MCF 10A (cell line): ENCODE measurements around the gene MFSD2A. TPM values are rescaled to one million over a fixed set of nuclear protein-coding genes. Genes with fewer than 3 reads are reported as not detected.

Experiments
- BruUV-seq: library from RNA; stranded (reverse); fragments of 400-500 nt; replicated peaks from 2 replicates; lab custom pipeline; 2021; lab: Mats Ljungman, UMichigan
- CTCF ChIA-PET: fragments of 300-600 bp; sonication (Branson Sonifier 250); formaldehyde crosslinking; extraction: SDS; loops from one replicate; lab custom pipeline; 2021; ENCODE audit warnings: antibody characterized with exemption, inconsistent platforms; lab: Yijun Ruan, JAX
- POLR2A ChIA-PET: fragments of 300-600, 350-650 bp; sonication (Branson Sonifier 250); formaldehyde crosslinking; extraction: SDS; loops from one replicate; lab custom pipeline; 2020; ENCODE audit warnings: antibody characterized with exemption, inconsistent platforms; lab: Yijun Ruan, JAX
- DNase-seq: peaks from one replicate; pipeline ENCODE4 v3.0.0-alpha.2; 2018; ENCODE audit not compliant: unreplicated experiment
- H3K27ac Mint-ChIP-seq: one replicate; pipeline ENCODE4 v1.8.0; 2022; ENCODE audit warnings: mild to moderate bottlenecking, low read depth, mixed read lengths; ENCODE audit not compliant: unreplicated experiment
- H3K27me3 Mint-ChIP-seq: one replicate; pipeline ENCODE4 v1.8.0; 2022; ENCODE audit warnings: mixed read lengths; ENCODE audit not compliant: insufficient read depth, unreplicated experiment
- H3K36me3 Mint-ChIP-seq: one replicate; pipeline ENCODE4 v1.8.0; 2022; ENCODE audit warnings: mild to moderate bottlenecking, moderate library complexity, mixed read lengths; ENCODE audit not compliant: insufficient read depth, unreplicated experiment
- H3K4me1 Mint-ChIP-seq: one replicate; pipeline ENCODE4 v1.8.0; 2022; ENCODE audit warnings: mixed read lengths; ENCODE audit not compliant: insufficient read depth, unreplicated experiment
- H3K4me3 Mint-ChIP-seq: one replicate; pipeline ENCODE4 v1.8.0; 2022; ENCODE audit warnings: mild to moderate bottlenecking, moderate library complexity, mixed read lengths; ENCODE audit not compliant: unreplicated experiment
- H3K9me3 Mint-ChIP-seq: one replicate; pipeline ENCODE4 v1.8.0; 2022; ENCODE audit warnings: mixed read lengths; ENCODE audit not compliant: unreplicated experiment
- intact Hi-C: fragments of 100-400 bp; cut with micrococcal nuclease; formaldehyde crosslinking; loops from 2 replicates; pipeline ENCODE4 v1.14.1; 2022
- total RNA-seq: library from RNA; stranded (reverse); gene quantifications from 2 replicates; pipeline ENCODE4 v1.2.3, GENCODE V29; 2022
- TF ChIP-seq, protein P1 (sequence below): fragments of 200-600 bp; IDR thresholded peaks from one replicate; pipeline ENCODE4 v1.8.0; 2022; ENCODE audit warnings: antibody characterized with exemption, mild to moderate bottlenecking; ENCODE audit not compliant: unreplicated experiment

MFSD2A gene
- total RNA-seq, 1 experiment from 2014 or later, result 49.1 TPM

GRCh38 chr1:39949891-39950290 is 5.1 kb upstream of the MFSD2A start:
- H3K9me3 Mint-ChIP-seq, result no peaks in the 10 kb centered on the region
- POLR2A ChIA-PET, result interaction anchor here (0.6 to 1.4 kb wide), 4 partner anchors 13 to 38 kb away, joined by 3 to 6 read pairs (median 4); no protein-coding TSS in a partner anchor

GRCh38 chr1:39951926-39952325 is 3.0 kb upstream of the MFSD2A start:
- Mint-ChIP-seq H3K4me3 (no peak overlapping the region), H3K27me3 (no peaks in the 10 kb centered on the region), H3K36me3 (peaks cover 12% of the 10 kb centered on the region), H3K27ac (no peak overlapping the region), H3K9me3 (no peaks in the 10 kb centered on the region), H3K4me1 (peaks cover 5% of the 10 kb centered on the region)
- DNase-seq, result no peak
- TF ChIP-seq, protein P1, sequence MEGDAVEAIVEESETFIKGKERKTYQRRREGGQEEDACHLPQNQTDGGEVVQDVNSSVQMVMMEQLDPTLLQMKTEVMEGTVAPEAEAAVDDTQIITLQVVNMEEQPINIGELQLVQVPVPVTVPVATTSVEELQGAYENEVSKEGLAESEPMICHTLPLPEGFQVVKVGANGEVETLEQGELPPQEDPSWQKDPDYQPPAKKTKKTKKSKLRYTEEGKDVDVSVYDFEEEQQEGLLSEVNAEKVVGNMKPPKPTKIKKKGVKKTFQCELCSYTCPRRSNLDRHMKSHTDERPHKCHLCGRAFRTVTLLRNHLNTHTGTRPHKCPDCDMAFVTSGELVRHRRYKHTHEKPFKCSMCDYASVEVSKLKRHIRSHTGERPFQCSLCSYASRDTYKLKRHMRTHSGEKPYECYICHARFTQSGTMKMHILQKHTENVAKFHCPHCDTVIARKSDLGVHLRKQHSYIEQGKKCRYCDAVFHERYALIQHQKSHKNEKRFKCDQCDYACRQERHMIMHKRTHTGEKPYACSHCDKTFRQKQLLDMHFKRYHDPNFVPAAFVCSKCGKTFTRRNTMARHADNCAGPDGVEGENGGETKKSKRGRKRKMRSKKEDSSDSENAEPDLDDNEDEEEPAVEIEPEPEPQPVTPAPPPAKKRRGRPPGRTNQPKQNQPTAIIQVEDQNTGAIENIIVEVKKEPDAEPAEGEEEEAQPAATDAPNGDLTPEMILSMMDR, result no peak
- BruUV-seq, result no TSS peak
- ChIA-PET CTCF (interaction anchor here (2.4 kb wide), 1 partner anchor 33 kb away, joined by 6 read pairs; no protein-coding TSS in a partner anchor), POLR2A (interaction anchor here (0.7 to 1.7 kb wide), 3 partner anchors 9 to 17 kb away, joined by 4 to 5 read pairs (median 4); no protein-coding TSS in a partner anchor)
- intact Hi-C loops, result no loop called here

More at GRCh38 chr1:39949891-39950290, 5.1 kb upstream of the MFSD2A start:
- Mint-ChIP-seq H3K36me3 (peaks cover 2% of the 10 kb centered on the region), H3K27me3 (no peaks in the 10 kb centered on the region), H3K27ac (no peak overlapping the region), H3K4me3 (no peak overlapping the region), H3K4me1 (peaks cover 5% of the 10 kb centered on the region)
- CTCF ChIA-PET, result interaction anchor here (0.5 to 1.6 kb wide), 3 partner anchors 24 to 391 kb away, joined by 3 to 5 read pairs (median 5); no protein-coding TSS in a partner anchor
- DNase-seq, result no peak
- intact Hi-C loops, result no loop called here
- TF ChIP-seq, protein P1, result no peak
- no TSS peak for BruUV-seq

- Mint-ChIP-seq H3K4me3 (no peak overlapping the region), H3K4me1 (peaks cover 11% of the 10 kb centered on the region), H3K9me3 (no peaks in the 10 kb centered on the region), H3K36me3 (peaks cover 18% of the 10 kb centered on the region), H3K27me3 (no peaks in the 10 kb centered on the region), H3K27ac (no peak overlapping the region)
- ChIA-PET POLR2A (interaction anchor here (0.7 to 1.9 kb wide), 5 partner anchors 7 to 25 kb away, joined by 3 to 11 read pairs (median 4); no protein-coding TSS in a partner anchor), CTCF (interaction anchor here (0.6 to 2.4 kb wide), 3 partner anchors 21 to 1733 kb away, joined by 3 to 6 read pairs (median 3); no protein-coding TSS in a partner anchor)
- DNase-seq, result no peak
- intact Hi-C loops, result no loop called here
- BruUV-seq, result no TSS peak
- TF ChIP-seq, protein P1, result no peak
These were observed 2.4 kb upstream of the MFSD2A start for GRCh38 chr1:39952359-39953110.

DNA sequence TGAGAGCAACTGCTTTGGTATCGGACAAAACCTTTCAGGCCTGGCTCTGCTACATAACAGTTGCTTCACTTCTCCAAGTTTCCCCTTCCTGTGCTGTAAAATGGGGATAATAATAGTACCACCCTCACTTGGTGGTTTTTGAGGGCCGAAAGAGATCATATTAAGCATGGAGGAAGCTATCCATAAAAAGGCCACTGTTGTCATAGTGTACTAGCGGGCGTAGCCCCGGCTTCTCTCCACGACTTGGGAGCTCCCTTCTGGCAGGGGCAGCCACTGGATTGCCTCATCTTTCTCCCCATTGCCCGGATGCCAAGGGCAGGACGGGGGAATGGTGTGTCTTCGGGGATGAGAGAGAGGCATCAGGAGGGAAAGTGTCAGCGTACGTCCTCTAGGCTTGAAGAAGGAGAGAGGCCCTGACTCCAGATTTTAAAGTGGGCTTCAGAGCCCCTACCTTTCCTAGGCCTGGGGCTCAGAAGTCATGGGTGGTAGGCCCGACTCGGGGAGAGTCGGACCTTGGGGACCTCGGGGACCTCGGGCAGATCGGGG is 548 bp upstream of the MFSD2A start:
- H3K27me3 Mint-ChIP-seq, result no peaks in the 10 kb centered on the region
- TSS peak; percentile 81 for BruUV-seq
- ChIA-PET POLR2A (interaction anchor here (0.9 to 8.0 kb wide), 6 partner anchors 11 to 397 kb away, joined by 3 to 139 read pairs (median 34); partner anchors contain the start of gene CAP1), CTCF (interaction anchor here (0.6 to 2.4 kb wide), 2 partner anchors 35 to 973 kb away, joined by 3 to 6 read pairs; no protein-coding TSS in a partner anchor)
- H3K36me3 Mint-ChIP-seq, result peaks cover 34% of the 10 kb centered on the region
- peak overlapping the region; percentile 82 for H3K4me3 Mint-ChIP-seq
- peaks cover 22% of the 10 kb centered on the region for H3K4me1 Mint-ChIP-seq
- TF ChIP-seq, protein P1, result no peak
- H3K9me3 Mint-ChIP-seq, result no peaks in the 10 kb centered on the region
- intact Hi-C loops, result no loop called here
- DNase-seq, result peak; percentile 46
- peak overlapping the region; percentile 88 for H3K27ac Mint-ChIP-seq
